Myometrial cell (primary cell): ENCODE data around the gene FAM78B. TPM values are rescaled to one million over a fixed set of nuclear protein-coding genes. Genes with fewer than 3 reads are reported as not detected.

Experiments
- total RNA-seq: library from RNA; depleted of rRNA; stranded (reverse); fragments of >200 nt; gene quantifications from 2 replicates; pipeline ENCODE4 v1.2.3, GENCODE V29; 2015

Gene FAM78B
- 0.29 and 2.7 TPM in 2 replicates for total RNA-seq

GRCh38 chr1:166166698-166167571 is at the start of gene FAM78B:
TSS of gene FAM78B (minus strand) at chr1:166167001. CDS start at chr1:166166248, 753 bp downstream.

